HG03565 (cell line): ENCODE measurements around the gene DCTPP1.
"Not testable (repeated sequence)": the region's sequence is repeated elsewhere in the genome, so short reads cannot be mapped to it uniquely, and the experiment has no call there.

Experiments
- ATAC-seq: cut with Tn5 transposase; IDR thresholded peaks from one replicate; pipeline ENCODE4 v1.9.1; 2021; ENCODE audit warnings: mild to moderate bottlenecking, moderate library complexity; ENCODE audit not compliant: unreplicated experiment

DCTPP1 gene

DNA sequence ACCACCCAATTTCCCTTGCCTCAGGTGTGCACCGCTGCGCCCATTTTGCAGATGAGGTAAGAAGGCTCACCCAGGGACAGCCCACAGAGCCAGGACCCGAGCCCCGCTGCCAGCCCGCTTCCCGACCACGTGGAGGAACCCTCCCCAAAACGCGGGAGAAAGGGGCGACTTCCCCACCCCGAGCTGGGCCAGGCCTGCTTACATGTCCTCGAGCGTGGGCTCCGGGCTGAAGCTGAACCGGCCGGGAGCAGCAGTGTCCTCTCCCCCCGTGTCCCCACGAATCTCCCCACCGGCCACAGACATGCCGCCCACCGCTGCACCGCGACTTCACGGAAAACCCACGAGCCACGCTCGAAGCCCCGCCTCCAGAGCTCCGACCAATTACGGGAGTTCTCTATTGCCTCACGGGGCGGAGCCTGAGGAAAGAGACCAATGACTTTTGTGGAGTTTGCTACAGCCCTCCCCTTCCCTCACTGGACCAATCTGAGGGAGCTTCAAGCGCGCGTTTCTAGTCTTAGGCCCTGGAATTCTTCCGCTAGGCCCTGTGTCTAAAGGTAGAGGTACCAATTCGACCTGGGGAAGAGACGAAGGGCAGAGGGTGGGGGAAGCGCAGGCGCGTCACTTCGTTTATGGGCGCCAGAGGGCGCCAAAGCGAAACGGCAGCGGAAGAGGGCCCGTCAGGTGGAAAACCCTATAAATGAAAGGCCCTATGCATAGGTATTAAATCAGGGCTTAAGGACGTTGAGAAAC, at the start of gene DCTPP1:
Gene DCTPP1 (minus strand): TSS at position 353 of the 750 bp plus-strand sequence. CDS start 50 bp downstream, at position 303.
- ATAC-seq: peak; percentile 95

- ATAC-seq: no peak
Observed at GRCh38 chr16:30478766-30479478, 49.1 kb upstream of the DCTPP1 start.

- not testable (repeated sequence) for ATAC-seq
Observed at GRCh38 chr16:30477773-30478172, 47.9 kb upstream of the DCTPP1 start.

- no peak for ATAC-seq
Observed at GRCh38 chr16:30476991-30477390, 47.2 kb upstream of the DCTPP1 start.

- ATAC-seq: no peak
Observed at GRCh38 chr16:30474684-30475083, 44.9 kb upstream of the DCTPP1 start.

- ATAC-seq: no peak
Observed at GRCh38 chr16:30474074-30474452, 44.2 kb upstream of the DCTPP1 start.

DNA sequence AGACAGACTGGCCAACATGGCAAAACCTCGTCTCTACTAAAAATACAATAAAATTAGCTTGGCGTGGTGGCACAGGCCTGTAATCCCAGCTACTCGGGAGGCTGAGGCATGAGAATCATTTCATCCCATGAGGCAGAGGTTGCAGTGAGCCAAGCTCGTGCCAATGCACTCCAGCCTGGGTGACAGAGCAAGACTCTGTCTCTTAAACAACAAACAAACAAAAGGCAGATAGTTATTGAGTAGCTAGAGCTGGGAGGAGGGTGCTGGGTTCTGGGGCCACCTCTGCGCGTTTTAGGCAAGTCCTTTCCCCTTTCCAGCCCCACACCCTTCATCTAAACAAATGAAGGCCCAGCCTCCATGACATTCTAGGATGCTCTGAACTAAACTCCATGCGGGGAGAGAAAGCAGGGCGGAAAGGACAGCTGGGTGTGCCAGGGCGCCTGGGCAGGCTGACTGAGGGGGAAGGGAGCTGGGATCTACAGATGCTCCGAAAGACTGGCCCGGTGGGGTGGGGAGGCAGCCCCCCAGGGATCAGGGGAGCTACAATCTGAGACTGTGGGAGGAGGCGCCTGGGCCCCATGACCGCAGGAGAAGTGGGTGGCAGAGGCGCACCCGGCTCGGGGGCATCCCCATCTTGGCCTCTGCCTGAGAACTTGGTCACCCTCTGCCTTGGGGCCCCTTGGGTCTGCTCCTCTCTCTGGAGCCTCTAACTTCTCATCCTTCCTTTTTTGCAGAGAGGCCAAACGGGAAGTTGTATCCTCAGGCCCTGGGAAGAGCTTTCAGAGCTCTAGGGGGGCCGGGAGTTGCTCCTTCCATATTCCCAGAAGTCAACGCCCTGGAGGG, 43.6 kb upstream of the DCTPP1 start:
- ATAC-seq: no peak

DNA sequence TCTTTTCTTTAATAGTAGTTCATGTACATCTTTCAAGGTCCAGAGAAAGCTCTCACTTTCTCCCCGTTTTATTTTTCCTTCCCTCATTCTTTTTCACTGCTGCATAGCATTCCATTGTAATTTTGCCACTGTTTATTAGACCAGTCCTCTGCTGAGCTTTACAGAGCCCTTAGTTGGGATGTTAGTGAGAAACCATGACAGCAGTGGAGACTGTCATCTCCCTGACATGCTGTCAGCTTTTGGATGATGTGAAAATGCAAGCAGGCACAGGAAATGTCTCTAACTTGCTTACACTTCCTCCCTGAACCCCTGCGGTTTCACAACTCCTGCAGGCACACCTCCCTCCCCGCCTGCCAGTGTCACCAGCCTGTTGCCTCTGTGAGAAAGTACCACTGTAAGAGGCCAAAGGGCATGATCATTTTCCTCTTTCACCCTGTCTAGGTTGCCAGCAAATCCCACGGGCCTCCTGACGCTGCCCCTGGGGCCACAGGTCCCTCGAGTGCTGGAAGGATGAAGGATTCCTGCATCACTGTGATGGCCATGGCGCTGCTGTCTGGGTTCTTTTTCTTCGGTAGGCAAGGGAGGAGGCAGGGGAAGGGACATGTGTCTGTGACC, 42.6 kb upstream of the DCTPP1 start, which contains the start of gene ITGAL:
Gene ITGAL (plus strand): TSS at position 415 of the 615 bp plus-strand sequence. CDS start 96 bp downstream, at position 511.
- ATAC-seq: peak; percentile 38

DNA sequence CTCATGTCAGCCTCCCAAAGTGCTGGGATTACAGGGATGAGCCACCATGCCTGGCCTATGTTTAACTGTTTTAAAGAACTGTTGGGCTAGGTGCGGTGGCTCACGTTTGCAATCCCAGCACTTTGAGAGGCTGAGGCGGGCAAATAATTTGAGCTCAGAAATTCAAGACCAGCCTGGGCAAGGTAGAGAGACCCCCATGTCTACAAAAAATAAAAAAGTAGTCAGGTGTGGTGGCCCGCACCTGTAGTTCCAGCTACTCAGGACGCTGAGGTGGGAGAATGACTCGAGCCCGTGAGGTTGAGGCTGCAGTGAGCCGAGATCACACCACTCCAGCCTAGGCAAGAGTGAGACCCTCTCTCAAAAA, 40.8 kb upstream of the DCTPP1 start:
- no peak for ATAC-seq

- no peak for ATAC-seq
Observed at GRCh38 chr16:30470170-30470512, 40.3 kb upstream of the DCTPP1 start.

GRCh38 chr16:30464078-30464477, 34.2 kb upstream of the DCTPP1 start:
- no peak for ATAC-seq

GRCh38 chr16:30461426-30461825, 31.6 kb upstream of the DCTPP1 start:
- not testable (repeated sequence) for ATAC-seq

- ATAC-seq: no peak
Observed at GRCh38 chr16:30459456-30459855, 29.6 kb upstream of the DCTPP1 start.

DNA sequence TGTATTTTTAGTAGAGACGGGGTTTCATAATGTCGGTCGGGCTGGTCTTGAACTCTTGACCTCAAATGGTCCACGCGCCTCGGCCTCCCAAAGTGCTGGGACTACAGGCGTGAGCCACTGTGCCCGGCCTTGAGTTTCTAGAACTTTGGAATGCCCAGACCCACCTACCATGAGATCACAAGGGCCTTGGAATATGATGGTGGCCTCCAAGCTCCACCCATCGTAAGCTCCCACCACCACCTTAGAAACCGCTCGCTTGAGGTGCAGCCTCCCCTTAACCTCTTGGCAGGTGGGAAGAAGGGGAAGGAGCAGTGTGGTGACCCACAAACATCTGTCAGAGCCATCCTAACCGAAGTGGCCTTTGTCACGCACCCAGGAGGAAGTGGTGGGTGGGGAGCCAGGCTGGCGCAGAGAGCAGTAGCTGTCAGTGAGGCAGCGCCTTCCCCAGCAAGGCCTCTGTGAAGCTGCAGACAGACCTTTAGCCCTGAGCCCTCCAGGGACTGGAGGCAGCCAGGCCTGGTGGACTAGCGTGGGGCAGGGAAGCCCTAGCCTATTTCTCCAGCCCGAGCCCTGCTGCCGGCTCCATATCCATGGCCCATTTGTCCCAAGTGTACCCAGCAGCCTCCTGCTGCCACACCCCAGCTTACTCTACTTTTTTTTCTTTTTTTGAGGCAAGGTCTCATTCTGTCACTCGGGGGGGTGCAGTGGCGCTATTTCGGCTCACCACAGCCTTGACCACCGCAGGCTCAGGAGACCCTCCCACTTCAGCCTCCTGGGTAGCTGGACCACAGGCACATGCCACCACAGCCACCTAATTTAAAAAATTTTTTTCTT, 28.9 kb upstream of the DCTPP1 start:
- peak; percentile 80 for ATAC-seq

- ATAC-seq: no peak
Observed at GRCh38 chr16:30457743-30458560, 28.1 kb upstream of the DCTPP1 start.

- ATAC-seq: no peak
Observed at GRCh38 chr16:30457256-30457655, 27.4 kb upstream of the DCTPP1 start.

DNA sequence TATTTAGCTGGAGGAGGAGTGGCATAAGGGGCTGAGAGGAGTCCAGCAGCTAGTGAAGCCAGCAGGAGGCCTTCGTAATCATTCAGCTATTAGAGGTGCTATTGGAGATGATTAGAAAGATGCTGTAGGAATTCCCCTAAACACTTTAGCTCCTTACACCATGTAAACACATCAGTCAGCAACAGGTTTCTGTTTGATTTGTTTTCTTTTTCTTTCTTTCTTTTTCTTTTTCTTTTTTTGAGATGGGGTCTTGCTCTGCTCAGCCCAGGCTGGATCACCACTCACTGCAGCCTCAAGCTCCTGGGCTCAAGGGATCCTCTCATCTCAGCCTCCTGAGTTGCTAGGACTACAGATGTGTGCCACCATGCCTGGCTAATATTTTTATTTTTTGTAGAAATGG, 26.5 kb upstream of the DCTPP1 start:
- ATAC-seq: no peak

- ATAC-seq: not testable (repeated sequence)
Observed at GRCh38 chr16:30452709-30453580, 23.1 kb upstream of the DCTPP1 start.

DNA sequence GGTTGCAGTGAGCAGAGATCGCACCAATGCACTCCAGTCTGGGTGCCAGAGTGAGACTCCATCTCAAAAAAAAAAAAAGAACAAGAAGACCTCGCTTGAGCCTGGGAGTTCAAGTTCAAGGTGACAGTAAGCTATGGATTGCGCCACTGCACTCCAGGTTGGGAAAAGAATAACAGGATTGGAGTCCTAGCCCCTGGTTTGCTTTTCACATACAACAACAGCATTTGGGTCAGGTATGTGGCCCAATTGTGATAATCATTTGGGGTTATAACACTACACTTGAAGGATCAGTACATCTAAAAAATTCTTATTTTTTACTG, 19.2 kb upstream of the DCTPP1 start:
- no peak for ATAC-seq
